SK-N-MC (cell line): ENCODE data around the gene CLP1.
A peak's percentile ranks its signal among the peaks of the same experiment; 100 is the strongest.

Source experiments
- DNase-seq: peaks from one replicate; pipeline ENCODE4 v3.0.0-alpha.2; 2011; ENCODE audit warnings: low read depth, low spot score
- H3K27ac ChIP-seq: fragments of 200-600 bp; sonication (generic); 2 replicates; pipeline ENCODE4 v1.5.1; 2016; ENCODE audit warnings: mixed run types
- H3K36me3 ChIP-seq: fragments of 200-600 bp; sonication (generic); 2 replicates; pipeline ENCODE4 v1.6.1; 2017; ENCODE audit warnings: antibody characterized with exemption, low read length, mixed read lengths; ENCODE audit not compliant: insufficient read depth
- H3K4me3 ChIP-seq: fragments of 200-600 bp; sonication (generic); 2 replicates; pipeline ENCODE4 v1.5.1; 2016
- H3K9ac ChIP-seq: fragments of 200-600 bp; sonication (generic); 2 replicates; pipeline ENCODE4 v1.8.0; 2017; ENCODE audit warnings: mixed run types, mixed read lengths; ENCODE audit not compliant: insufficient read length
- H3K9me3 ChIP-seq: fragments of 200-600 bp; sonication (generic); 2 replicates; pipeline ENCODE4 v1.6.1; 2017; ENCODE audit warnings: low read depth, mild to moderate bottlenecking, antibody characterized with exemption, low read length, moderate library complexity, mixed read lengths
- EZH2 ChIP-seq: fragments of 200-600 bp; sonication (generic); IDR thresholded peaks from one replicate; pipeline ENCODE4 v1.6.1; 2017; ENCODE audit warnings: antibody characterized with exemption
- FOXP2 ChIP-seq: optimal IDR thresholded peaks from 2 replicates; pipeline ENCODE3; 2011; ENCODE audit warnings: mild to moderate bottlenecking, moderate library complexity; ENCODE audit not compliant: insufficient read depth; ENCODE audit errors: extremely low read length, control extremely low read depth
- POLR2AphosphoS5 ChIP-seq: IDR thresholded peaks from 2 replicates; pipeline ENCODE4 v1.6.1; 2012; ENCODE audit warnings: mild to moderate bottlenecking, low read depth, low read length, borderline replicate concordance

CLP1 gene

GRCh38 chr11:57645689-57646085 lies 11.9 kb upstream of the CLP1 start:
- Histone ChIP-seq H3K9me3 (no peaks in the 10 kb centered on the region), H3K27ac (no peak overlapping the region), H3K9ac (no peak overlapping the region), H3K4me3 (peak overlapping the region; percentile 20; the same call in 1 of the 2 replicates), H3K36me3 (no peaks in the 10 kb centered on the region)
- TF ChIP-seq POLR2AphosphoS5 (peak; percentile 49), EZH2 (no peak)
- no peak for DNase-seq

- no peak overlapping the region for H3K27ac ChIP-seq
- no peaks in the 10 kb centered on the region for H3K9me3 ChIP-seq
- H3K4me3 ChIP-seq: no peak overlapping the region
- H3K9ac ChIP-seq: no peak overlapping the region
- no peak for DNase-seq
- H3K36me3 ChIP-seq: no peaks in the 10 kb centered on the region
- no peak for TF ChIP-seq POLR2AphosphoS5
- TF ChIP-seq EZH2: no peak
- no peak for TF ChIP-seq FOXP2
These were observed 11.3 kb upstream of the CLP1 start for GRCh38 chr11:57646194-57646798.

- H3K9ac ChIP-seq: no peak overlapping the region
- DNase-seq: no peak
- H3K27ac ChIP-seq: no peak overlapping the region
- peak overlapping the region; percentile 31; the same call in 1 of the 2 replicates for H3K4me3 ChIP-seq
- no peaks in the 10 kb centered on the region for H3K9me3 ChIP-seq
- TF ChIP-seq POLR2AphosphoS5 (peak; percentile 50; the same call in 1 of the 2 replicates), FOXP2 (no peak)
- no peaks in the 10 kb centered on the region for H3K36me3 ChIP-seq
These were observed 10.7 kb upstream of the CLP1 start for GRCh38 chr11:57646799-57647303.

- no peaks in the 10 kb centered on the region for H3K36me3 ChIP-seq
- no peak for DNase-seq
- no peak for TF ChIP-seq EZH2
- TF ChIP-seq POLR2AphosphoS5: no peak; the same call in 1 of the 2 replicates
- no peak for TF ChIP-seq FOXP2
- H3K9me3 ChIP-seq: no peaks in the 10 kb centered on the region
- peak overlapping the region; percentile 31 for H3K4me3 ChIP-seq
- H3K9ac ChIP-seq: no peak overlapping the region
- H3K27ac ChIP-seq: no peak overlapping the region
These were observed 10.2 kb upstream of the CLP1 start for GRCh38 chr11:57647372-57647771.

- Histone ChIP-seq H3K9ac (no peak overlapping the region), H3K27ac (no peak overlapping the region), H3K9me3 (no peaks in the 10 kb centered on the region), H3K4me3 (peak overlapping the region; percentile 47), H3K36me3 (no peaks in the 10 kb centered on the region)
- no peak for DNase-seq
- TF ChIP-seq FOXP2: no peak
- no peak; the same call in 1 of the 2 replicates for TF ChIP-seq POLR2AphosphoS5
- no peak for TF ChIP-seq EZH2
These were observed 9.4 kb upstream of the CLP1 start for GRCh38 chr11:57647960-57648800.

- H3K36me3 ChIP-seq: no peaks in the 10 kb centered on the region
- H3K9ac ChIP-seq: no peak overlapping the region
- DNase-seq: no peak
- H3K4me3 ChIP-seq: peak overlapping the region; percentile 47
- H3K9me3 ChIP-seq: no peaks in the 10 kb centered on the region
- no peak overlapping the region for H3K27ac ChIP-seq
- TF ChIP-seq EZH2 (no peak), FOXP2 (no peak), POLR2AphosphoS5 (no peak; the same call in 1 of the 2 replicates)
These were observed 8.5 kb upstream of the CLP1 start for GRCh38 chr11:57648801-57649735.

- H3K4me3 ChIP-seq: peak within 1 kb of the TSS; percentile 47
- no peak within 1 kb of the TSS for H3K9ac ChIP-seq
- H3K9me3 ChIP-seq: no peaks in the 10 kb centered on the region
- H3K36me3 ChIP-seq: no peaks in the 10 kb centered on the region
- no peak for TF ChIP-seq EZH2
- TF ChIP-seq POLR2AphosphoS5: no peak
- no peak for TF ChIP-seq FOXP2
- H3K27ac ChIP-seq: no peak within 1 kb of the TSS
- DNase-seq: no peak
These were observed 7.5 kb upstream of the CLP1 start, which contains the start of gene YPEL4 for GRCh38 chr11:57649826-57650738. TSS of gene YPEL4 (minus strand) at chr11:57649912. CDS start at chr11:57647107, 2,805 bp downstream.
